HUES48 (cell line): ENCODE results near the gene PPRC1.

ENCODE experiments used
- H3K27ac ChIP-seq: one replicate; pipeline ENCODE4 v1.7.0; 2013; ENCODE audit warnings: low read depth, low read length, inconsistent platforms
- H3K27me3 ChIP-seq: 2 replicates; pipeline ENCODE4 v1.6.1; 2013; ENCODE audit warnings: mild to moderate bottlenecking, low read length; ENCODE audit not compliant: control insufficient read depth, insufficient read depth
- H3K36me3 ChIP-seq: 2 replicates; pipeline ENCODE4 v1.6.1; 2013; ENCODE audit warnings: low read length; ENCODE audit not compliant: control insufficient read depth, insufficient read depth
- H3K4me1 ChIP-seq: 2 replicates; pipeline ENCODE4 v1.6.1; 2013; ENCODE audit warnings: mild to moderate bottlenecking, low read length; ENCODE audit not compliant: control insufficient read depth, insufficient read depth
- H3K4me3 ChIP-seq: 2 replicates; pipeline ENCODE4 v1.5.1; 2013; ENCODE audit warnings: mild to moderate bottlenecking, low read depth, low read length
- H3K9ac ChIP-seq: 2 replicates; pipeline ENCODE4 v1.6.1; 2013; ENCODE audit warnings: mild to moderate bottlenecking, low read depth, low read length, moderate library complexity
- H3K9me3 ChIP-seq: 2 replicates; pipeline ENCODE4 v1.6.1; 2013; ENCODE audit warnings: low read length; ENCODE audit not compliant: control insufficient read depth, insufficient read depth

PPRC1 gene

DNA sequence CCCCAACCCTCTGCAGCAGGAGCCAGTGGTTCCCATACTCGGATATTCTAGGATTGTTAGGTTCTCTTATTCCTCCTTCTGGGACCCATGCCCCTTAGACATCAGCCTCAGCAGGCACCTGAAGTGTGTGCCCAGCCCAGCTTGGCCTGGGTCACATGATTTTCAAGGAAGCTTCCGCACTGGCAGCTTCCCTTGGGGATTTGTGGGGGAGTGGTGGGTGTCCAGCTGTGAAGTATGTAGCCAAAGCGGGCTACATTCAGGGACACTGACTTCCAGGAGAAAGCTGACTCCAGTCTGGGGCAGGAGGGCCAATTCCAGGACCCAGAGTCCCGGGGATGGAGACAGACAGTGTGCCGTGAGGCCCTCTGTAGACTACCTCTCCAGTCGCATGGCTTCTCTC lies 14.0 kb upstream of the PPRC1 start:
- Histone ChIP-seq H3K9ac (no peak overlapping the region), H3K9me3 (no peaks in the 10 kb centered on the region), H3K4me3 (peak overlapping the region; percentile 81), H3K27ac (peak overlapping the region; percentile 88), H3K4me1 (peaks cover 57% of the 10 kb centered on the region), H3K27me3 (no peaks in the 10 kb centered on the region), H3K36me3 (no peaks in the 10 kb centered on the region)

DNA sequence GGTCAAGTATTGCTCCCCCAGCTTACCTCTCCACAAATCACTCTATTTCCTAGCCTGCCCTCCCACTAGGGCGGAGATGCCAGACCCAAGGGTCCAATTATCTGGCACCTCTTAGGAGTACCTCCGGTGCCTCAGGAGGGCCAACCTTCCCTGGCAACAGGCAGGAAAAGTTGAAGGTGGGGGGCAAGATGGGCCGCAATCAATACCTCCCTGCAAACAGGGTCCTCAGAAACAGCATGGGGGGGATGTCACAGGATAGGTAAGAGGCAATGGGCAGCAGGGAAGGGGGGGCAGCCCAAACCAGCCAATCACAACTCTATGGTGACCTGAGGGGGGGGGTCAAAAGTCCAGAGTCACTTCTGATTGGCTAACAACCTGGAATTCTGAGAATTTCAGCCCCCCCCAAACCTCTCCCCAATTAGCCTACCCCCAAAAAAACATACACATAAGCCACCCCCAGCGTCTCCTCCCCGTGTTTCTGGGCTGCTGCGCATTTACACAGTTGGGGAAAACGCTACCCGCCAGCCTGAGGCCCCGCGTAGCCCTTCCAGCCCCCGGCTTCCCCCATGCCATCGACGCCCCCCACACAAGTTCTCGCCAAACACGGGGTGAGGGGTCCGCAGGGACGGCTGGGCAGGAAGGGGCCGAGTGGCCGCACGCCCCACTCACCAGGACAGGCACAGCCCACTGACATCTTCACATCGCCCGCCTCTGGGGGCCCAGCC lies 13.3 kb upstream of the PPRC1 start:
- peak overlapping the region; percentile 88 for H3K27ac ChIP-seq

DNA sequence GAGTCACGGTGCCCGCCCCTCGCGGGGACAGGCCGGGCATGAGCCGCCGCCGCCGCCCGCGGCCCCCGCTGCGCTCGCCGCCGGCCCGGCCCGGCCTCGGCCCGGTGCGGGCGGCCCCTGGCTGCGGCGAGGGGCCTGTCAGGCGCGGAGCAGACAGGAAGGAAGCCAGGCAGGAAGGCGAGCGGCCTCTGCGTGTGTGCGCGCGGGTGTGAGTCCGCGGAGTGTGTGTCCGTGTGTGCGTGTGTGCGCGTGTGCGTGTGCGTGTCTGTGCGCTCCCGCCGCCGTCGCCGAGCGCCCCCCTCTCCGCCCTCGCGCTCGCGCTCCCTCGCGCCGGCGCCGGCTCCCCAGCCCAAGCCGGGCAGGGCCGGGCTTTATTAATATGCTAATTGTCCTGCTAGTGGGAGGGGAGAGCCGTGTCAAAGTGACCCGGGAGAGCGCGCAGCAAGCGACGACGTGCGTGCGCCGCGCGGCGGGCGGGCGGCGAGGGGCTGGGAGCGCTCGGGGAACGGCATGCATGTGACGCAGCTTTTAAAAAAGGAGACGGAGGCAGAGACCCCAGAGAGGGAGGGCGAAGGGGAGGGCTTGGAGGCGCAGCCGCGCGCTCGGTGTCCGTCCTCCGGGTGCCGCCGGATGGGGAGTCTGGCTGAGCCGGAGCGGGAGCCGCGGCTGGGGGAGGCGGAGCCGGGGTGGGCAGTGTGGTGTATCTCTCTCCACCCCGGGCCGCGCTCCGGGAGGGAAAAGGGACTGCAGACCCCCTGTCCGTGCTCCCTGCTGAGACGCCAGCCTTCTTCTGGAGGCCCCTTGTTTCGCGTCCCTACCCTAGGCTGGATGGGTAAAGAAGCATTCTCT lies 12.5 kb upstream of the PPRC1 start, which contains the start of gene LDB1:
Gene LDB1 (minus strand): TSS at position 227 of the 849 bp plus-strand sequence. CDS start 258 bp downstream, outside the sequence.
- H3K9ac ChIP-seq = peak within 1 kb of the TSS; percentile 74
- no peaks in the 10 kb centered on the region for H3K36me3 ChIP-seq
- no peaks in the 10 kb centered on the region for H3K27me3 ChIP-seq
- H3K4me3 ChIP-seq = peak within 1 kb of the TSS; percentile 81
- H3K4me1 ChIP-seq = peaks cover 53% of the 10 kb centered on the region
- no peaks in the 10 kb centered on the region for H3K9me3 ChIP-seq
- peak within 1 kb of the TSS; percentile 88 for H3K27ac ChIP-seq

More for the DNA sequence above, 13.3 kb upstream of the PPRC1 start:
- Histone ChIP-seq H3K4me1 (peaks cover 57% of the 10 kb centered on the region), H3K4me3 (peak overlapping the region; percentile 81), H3K27me3 (no peaks in the 10 kb centered on the region), H3K9ac (peak overlapping the region; percentile 74; the same call in 1 of the 2 replicates), H3K9me3 (no peaks in the 10 kb centered on the region), H3K36me3 (no peaks in the 10 kb centered on the region)

DNA sequence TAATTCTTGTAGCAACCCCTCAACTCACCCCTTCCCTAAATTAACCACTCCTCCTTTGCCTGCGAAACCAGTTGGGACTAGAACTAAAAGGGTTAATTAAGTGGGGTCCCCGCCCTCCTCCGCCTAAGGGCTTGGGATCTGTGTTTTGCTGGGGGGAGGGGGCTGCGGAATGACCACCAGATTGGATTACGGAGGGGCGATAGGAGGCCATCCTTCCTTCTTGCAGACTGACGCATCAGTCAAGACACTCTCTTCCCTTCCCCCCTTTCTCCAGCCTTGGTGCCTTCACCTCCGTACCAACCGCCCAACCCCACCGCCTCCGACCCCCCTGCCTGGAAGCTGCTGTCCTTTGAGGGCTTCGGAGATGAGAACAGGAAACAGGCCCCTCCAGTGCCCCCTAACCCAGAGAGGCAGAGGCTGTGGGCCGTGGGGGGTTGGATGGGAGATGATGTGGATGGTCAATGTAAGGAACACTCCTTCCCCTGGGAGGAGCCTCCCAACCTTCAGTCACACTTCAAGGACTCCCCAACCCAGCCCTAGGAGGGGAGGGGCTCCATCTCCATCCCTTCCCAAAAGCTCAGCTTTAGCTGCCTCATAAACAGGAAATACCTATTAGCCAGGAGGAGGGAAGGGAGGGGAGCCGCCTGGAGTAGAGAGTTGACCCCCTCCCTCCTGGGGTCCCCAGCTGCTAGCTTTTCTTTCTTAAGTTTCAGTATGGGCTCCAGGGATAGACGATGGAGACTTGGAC lies 11.7 kb upstream of the PPRC1 start:
- H3K9ac ChIP-seq = peak overlapping the region; percentile 74
- no peaks in the 10 kb centered on the region for H3K9me3 ChIP-seq
- peaks cover 46% of the 10 kb centered on the region for H3K4me1 ChIP-seq
- no peaks in the 10 kb centered on the region for H3K36me3 ChIP-seq
- peak overlapping the region; percentile 81 for H3K4me3 ChIP-seq
- H3K27ac ChIP-seq = peak overlapping the region; percentile 88
- H3K27me3 ChIP-seq = no peaks in the 10 kb centered on the region

DNA sequence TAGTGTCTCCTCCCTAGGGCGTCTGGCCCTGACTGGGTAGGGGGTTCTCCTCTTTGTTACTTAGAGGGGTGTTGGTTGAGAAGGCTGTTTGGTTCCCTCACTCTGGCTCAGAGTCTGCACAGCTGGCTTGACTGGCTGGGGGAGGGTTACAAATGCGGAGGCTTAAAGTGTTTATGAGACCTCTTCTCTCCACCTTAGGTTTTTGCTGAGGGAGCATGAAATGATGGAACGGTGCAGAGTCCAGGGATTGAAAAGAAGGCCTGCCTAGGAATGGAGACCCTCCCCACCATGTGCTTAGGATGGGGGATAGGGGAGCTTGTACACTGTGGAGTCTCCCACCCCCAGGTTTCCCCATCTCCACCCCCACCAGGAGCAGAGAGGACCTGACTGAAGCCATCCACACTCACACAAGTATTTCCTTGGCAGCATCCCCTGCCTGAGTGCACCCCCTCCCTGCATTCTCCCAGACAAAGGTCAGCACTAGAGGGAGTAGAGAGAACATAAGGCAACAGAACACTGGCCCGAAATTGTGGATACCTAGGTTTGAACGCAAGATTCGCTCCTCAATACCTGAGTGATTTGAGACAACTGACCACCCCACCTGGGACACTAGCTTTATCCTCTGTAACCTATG lies 11.0 kb upstream of the PPRC1 start:
- H3K36me3 ChIP-seq = no peaks in the 10 kb centered on the region
- peak overlapping the region; percentile 31 for H3K9ac ChIP-seq
- peak overlapping the region; percentile 88 for H3K27ac ChIP-seq
- no peaks in the 10 kb centered on the region for H3K27me3 ChIP-seq
- peak overlapping the region; percentile 81 for H3K4me3 ChIP-seq
- no peaks in the 10 kb centered on the region for H3K9me3 ChIP-seq
- H3K4me1 ChIP-seq = peaks cover 40% of the 10 kb centered on the region

DNA sequence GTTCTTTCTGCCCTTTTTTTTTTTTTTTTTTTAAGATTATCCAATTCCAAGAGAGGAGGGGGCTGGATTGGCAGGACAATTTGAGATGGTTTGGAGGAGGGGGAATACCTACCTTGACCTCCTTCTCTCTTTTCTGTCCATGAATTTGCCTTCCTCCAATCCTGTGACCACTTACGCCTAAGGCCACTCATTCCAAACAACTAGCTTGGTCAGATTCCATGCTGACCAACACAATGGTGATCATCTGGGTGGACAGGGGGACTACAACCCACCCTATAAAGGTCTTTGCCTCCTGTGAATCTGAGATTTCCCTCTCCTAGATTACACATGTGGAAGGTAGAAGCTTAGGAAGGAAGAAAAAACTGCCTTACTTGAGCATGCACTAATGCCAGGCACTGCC lies 10.4 kb upstream of the PPRC1 start:
- peak overlapping the region; percentile 88 for H3K27ac ChIP-seq

DNA sequence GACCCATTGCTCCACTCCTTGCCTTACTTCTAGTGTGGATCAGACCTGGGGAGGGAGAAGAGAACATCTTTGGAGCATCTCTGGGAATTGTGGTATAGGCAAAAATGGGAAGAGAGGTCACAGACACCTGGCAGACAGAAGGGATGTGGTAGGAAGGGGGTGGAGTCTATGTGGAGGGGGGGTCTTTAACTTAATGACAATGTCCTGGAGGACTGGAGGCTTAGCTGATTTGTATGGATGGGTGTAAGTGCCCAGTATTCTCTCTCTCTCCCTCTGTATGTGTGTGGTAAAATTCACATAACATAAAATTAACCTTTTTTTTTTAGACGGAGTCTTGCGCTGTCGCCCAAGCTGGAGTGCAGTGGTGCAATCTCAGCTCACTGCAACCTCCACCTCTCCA lies 9.6 kb upstream of the PPRC1 start:
- Histone ChIP-seq H3K4me3 (no peak overlapping the region), H3K36me3 (no peaks in the 10 kb centered on the region), H3K27ac (no peak overlapping the region), H3K4me1 (peaks cover 26% of the 10 kb centered on the region), H3K9ac (no peak overlapping the region), H3K27me3 (no peaks in the 10 kb centered on the region), H3K9me3 (no peaks in the 10 kb centered on the region)

More for the DNA sequence above, 10.4 kb upstream of the PPRC1 start:
- Histone ChIP-seq H3K4me3 (peak overlapping the region; percentile 81), H3K9ac (0 out of 2 replicates have a peak overlapping the region, but pooled peaks have one; percentile 28), H3K27me3 (no peaks in the 10 kb centered on the region), H3K36me3 (no peaks in the 10 kb centered on the region), H3K4me1 (peaks cover 34% of the 10 kb centered on the region), H3K9me3 (no peaks in the 10 kb centered on the region)

DNA sequence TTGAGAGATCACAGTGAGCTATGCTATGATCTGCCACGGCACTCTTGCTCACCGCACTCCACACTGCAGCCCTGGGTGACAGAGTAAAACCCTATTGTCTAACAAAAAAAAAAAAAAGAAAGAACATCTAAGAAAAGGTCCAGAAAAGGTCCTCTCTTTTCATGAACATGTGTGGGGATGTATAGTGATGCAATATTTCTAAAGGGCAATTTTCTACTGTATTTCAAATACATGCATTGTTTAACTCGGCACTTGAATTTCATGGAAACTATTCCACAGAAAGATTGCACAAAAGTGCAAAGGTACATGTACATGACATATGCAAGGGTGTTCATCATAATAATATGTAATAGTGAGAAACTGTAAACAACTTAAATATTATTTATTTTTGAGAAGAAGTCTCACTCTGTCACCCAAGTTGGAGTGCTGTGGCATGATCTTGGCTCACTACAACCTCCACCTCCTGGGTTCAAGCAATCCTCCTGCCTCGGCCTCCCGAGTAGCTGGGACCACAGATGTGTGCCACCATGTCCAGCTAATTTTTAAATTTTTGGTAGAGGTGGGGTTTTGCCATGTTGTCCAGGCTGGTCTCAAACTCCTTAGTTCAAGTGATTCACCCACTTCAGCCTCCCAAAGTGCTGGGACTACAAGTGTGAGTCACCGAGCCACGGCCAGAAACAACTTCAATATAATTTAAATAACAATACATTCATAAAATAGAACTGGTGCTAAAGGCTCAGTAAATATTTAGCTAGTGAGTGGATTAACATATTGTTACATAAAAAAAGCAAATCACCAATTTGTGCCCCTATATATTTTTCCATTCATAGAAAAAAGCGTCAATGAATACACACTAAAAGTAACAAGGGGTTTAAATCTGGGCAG lies 1.3 kb upstream of the PPRC1 start:
- Histone ChIP-seq H3K27ac (peak overlapping the region; percentile 47), H3K27me3 (no peaks in the 10 kb centered on the region), H3K36me3 (peaks cover 7% of the 10 kb centered on the region), H3K9ac (no peak overlapping the region), H3K4me1 (peaks cover 16% of the 10 kb centered on the region), H3K9me3 (no peaks in the 10 kb centered on the region), H3K4me3 (no peak overlapping the region)

DNA sequence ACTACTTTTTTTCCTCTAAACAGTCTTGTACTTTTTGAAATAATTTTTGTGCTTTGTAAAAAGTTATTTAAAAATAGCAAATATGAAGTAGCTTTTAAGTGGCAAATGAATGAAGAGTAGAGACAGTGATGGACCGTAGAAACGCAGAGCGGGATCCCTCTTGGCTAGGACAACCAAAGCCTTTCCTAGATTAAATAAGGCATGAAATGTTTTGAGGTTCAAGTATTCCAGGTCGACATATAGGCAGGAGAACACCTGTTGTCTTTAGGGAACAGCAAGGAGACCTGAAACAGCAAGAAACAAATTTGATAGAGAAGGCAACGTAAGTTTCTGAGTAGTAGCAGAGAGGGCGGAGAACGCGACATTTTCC lies 662 bp upstream of the PPRC1 start:
- Histone ChIP-seq H3K27me3 (no peaks in the 10 kb centered on the region), H3K9ac (no peak overlapping the region), H3K4me3 (peak overlapping the region; percentile 90), H3K4me1 (peaks cover 16% of the 10 kb centered on the region), H3K27ac (peak overlapping the region; percentile 47), H3K36me3 (peaks cover 7% of the 10 kb centered on the region), H3K9me3 (no peaks in the 10 kb centered on the region)
